Natural killer cell (primary cell): Measurements from ENCODE around the gene ARRB1. TPM values are rescaled to one million over a fixed set of nuclear protein-coding genes. Genes with fewer than 3 reads are reported as not detected.
A peak's percentile ranks its signal among the peaks of the same experiment; 100 is the strongest.

Source experiments
- ATAC-seq, 3 donors: fragments of 150-1000 bp in 2 of 3; fragments of 200-7000 bp in 1 of 3; cut with Tn5 transposase; 1 replicate in 1 of 3; 2 replicates in 2 of 3; pipeline ENCODE4 v1.10.0; 2021; ENCODE audit warnings: mild to moderate bottlenecking in 2 of 3, moderate library complexity in 2 of 3
- DNase-seq, 2 donors: peaks; one replicate each; pipeline versions ENCODE4 v3.0.0 to v3.0.0-alpha.2; 2013 to 2021; ENCODE audit warnings: mixed read lengths in 1 of 2
- H3K27ac ChIP-seq: one replicate; pipeline ENCODE4 v1.5.1; 2013; ENCODE audit warnings: mild to moderate bottlenecking, low read length
- H3K27me3 ChIP-seq: one replicate; pipeline ENCODE4 v1.6.1; 2013; ENCODE audit warnings: low read length; ENCODE audit not compliant: control insufficient read depth, insufficient read depth
- H3K36me3 ChIP-seq: one replicate; pipeline ENCODE4 v1.6.1; 2013; ENCODE audit warnings: low read length; ENCODE audit not compliant: control insufficient read depth, insufficient read depth
- H3K4me1 ChIP-seq: one replicate; pipeline ENCODE4 v1.6.1; 2013; ENCODE audit warnings: low read length; ENCODE audit not compliant: control insufficient read depth, insufficient read depth
- H3K4me3 ChIP-seq: one replicate; pipeline ENCODE4 v1.5.1; 2013; ENCODE audit warnings: low read length
- H3K9me3 ChIP-seq: one replicate; pipeline ENCODE4 v1.6.1; 2013; ENCODE audit warnings: low read length; ENCODE audit not compliant: control insufficient read depth, insufficient read depth
- H3K27ac Mint-ChIP-seq, 2 donors: one replicate each; pipeline ENCODE4 v1.8.0; 2022; ENCODE audit warnings: mild to moderate bottlenecking in 2 of 2, mixed read lengths in 2 of 2, moderate library complexity in 1 of 2
- H3K27me3 Mint-ChIP-seq, 2 donors: one replicate each; pipeline ENCODE4 v1.8.0; 2022; ENCODE audit warnings: low read depth in 2 of 2, mixed read lengths in 2 of 2
- H3K36me3 Mint-ChIP-seq: one replicate; pipeline ENCODE4 v1.8.0; 2022; ENCODE audit warnings: mixed read lengths
- H3K4me1 Mint-ChIP-seq, 2 donors: one replicate each; pipeline ENCODE4 v1.8.0; 2022; ENCODE audit warnings: mixed read lengths in 2 of 2
- H3K4me3 Mint-ChIP-seq: one replicate; pipeline ENCODE4 v1.8.0; 2022; ENCODE audit warnings: mild to moderate bottlenecking, moderate library complexity, mixed read lengths
- H3K9me3 Mint-ChIP-seq, 2 donors: one replicate each; pipeline ENCODE4 v1.8.0; 2022; ENCODE audit warnings: mixed read lengths in 2 of 2
- WGBS: methylation state at CpG from one replicate; pipeline ENCODE4 v1.1.7; 2013; ENCODE audit warnings: missing lambda C conversion rate; ENCODE audit not compliant: insufficient coverage; 5-methylcytosine and 5-hydroxymethylcytosine counted together
- intact Hi-C: fragments of 100-400 bp; cut with micrococcal nuclease; formaldehyde crosslinking; loops from one replicate; pipeline ENCODE4 v1.14.2; 2022
- total RNA-seq, 4 donors: library from RNA; stranded (reverse); fragments of 120-200 nt in 1 of 4; gene quantifications; one replicate each; pipeline versions ENCODE4 v1.2.3 to v1.2.4, GENCODE V29; 2013 to 2022
- TF ChIP-seq, protein P1 (sequence below): fragments of 200-600 bp; IDR thresholded peaks from one replicate; pipeline ENCODE4 v1.8.0; 2022; ENCODE audit warnings: antibody characterized with exemption

Gene ARRB1
- total RNA-seq, 3 donors from 2014 or later (not counting 1 experiment from before 2014, with no cell fraction given) = 128 to 200 (median 174) TPM

DNA sequence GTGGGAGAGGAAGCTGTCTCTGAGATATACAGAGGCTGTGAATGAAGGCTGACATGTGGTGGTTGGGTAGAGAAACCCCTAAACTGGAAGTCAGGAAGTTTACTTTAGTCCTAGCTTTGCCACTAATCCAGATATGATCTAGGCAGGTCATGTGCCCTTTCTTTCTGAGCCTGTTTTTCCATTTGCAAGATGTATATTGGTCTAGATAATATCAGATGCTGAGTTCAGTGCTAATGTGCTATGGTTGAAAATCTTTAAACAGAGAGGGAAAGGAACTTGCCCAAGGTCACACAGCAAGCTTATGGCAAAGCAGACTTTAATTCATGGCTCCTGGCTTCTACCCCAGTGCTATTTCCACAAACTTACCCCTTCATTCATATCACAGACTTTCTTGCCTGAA lies 136.6 kb downstream of the ARRB1 start:
- Mint-ChIP-seq H3K27me3 (peaks cover 32 to 40% of the 10 kb centered on the region in 2 donors), H3K9me3 (no peaks in the 10 kb centered on the region)
- intact Hi-C loops = no loop called here

DNA sequence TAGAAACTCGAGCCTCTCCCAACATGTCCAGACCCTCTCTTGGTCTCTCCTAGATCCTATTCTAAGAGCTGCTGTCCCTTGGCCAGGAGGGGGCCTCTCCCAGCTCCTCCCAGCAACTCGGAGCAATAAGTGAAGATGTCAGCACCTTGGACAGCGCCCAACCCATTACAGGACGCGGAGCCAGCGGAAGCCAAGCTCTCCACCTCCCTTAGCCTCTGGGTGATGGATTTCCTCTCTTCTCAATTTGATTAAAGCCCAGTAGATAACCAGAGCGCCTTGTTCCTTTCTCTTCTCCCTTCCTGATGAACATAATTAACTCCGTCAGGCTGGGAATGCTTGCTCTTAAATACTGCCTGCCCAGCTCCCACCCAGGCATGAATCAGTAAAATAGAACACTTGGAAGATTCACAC lies 137.0 kb downstream of the ARRB1 start:
- Mint-ChIP-seq H3K4me3 (no peak overlapping the region), H3K4me1 (no peaks in the 10 kb centered on the region), H3K27ac (no peak overlapping the region), H3K36me3 (no peaks in the 10 kb centered on the region), H3K27me3 (peaks cover 30 to 40% of the 10 kb centered on the region in 2 donors), H3K9me3 (no peaks in the 10 kb centered on the region)
- 5% methylated on average over 8 of the region's 8 CpGs for WGBS
- ATAC-seq (peak; percentile 69 to 93 (median 91)), DNase-seq (peak; percentile 68 to 85)
- H3K27me3 ChIP-seq = no peaks in the 10 kb centered on the region
- no peak overlapping the region for H3K4me3 ChIP-seq
- H3K9me3 ChIP-seq = no peaks in the 10 kb centered on the region
- intact Hi-C loops = no loop called here
- no peaks in the 10 kb centered on the region for H3K36me3 ChIP-seq
- no peak overlapping the region for H3K27ac ChIP-seq
- H3K4me1 ChIP-seq = no peaks in the 10 kb centered on the region
- TF ChIP-seq, protein P1, sequence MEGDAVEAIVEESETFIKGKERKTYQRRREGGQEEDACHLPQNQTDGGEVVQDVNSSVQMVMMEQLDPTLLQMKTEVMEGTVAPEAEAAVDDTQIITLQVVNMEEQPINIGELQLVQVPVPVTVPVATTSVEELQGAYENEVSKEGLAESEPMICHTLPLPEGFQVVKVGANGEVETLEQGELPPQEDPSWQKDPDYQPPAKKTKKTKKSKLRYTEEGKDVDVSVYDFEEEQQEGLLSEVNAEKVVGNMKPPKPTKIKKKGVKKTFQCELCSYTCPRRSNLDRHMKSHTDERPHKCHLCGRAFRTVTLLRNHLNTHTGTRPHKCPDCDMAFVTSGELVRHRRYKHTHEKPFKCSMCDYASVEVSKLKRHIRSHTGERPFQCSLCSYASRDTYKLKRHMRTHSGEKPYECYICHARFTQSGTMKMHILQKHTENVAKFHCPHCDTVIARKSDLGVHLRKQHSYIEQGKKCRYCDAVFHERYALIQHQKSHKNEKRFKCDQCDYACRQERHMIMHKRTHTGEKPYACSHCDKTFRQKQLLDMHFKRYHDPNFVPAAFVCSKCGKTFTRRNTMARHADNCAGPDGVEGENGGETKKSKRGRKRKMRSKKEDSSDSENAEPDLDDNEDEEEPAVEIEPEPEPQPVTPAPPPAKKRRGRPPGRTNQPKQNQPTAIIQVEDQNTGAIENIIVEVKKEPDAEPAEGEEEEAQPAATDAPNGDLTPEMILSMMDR = no peak

More for the DNA sequence above, 136.6 kb downstream of the ARRB1 start:
- DNase-seq (no peak), ATAC-seq (no peak)
- TF ChIP-seq, protein P1 = no peak
- H3K9me3 ChIP-seq = no peaks in the 10 kb centered on the region
- Mint-ChIP-seq H3K4me3 (no peak overlapping the region), H3K27ac (no peak overlapping the region), H3K36me3 (no peaks in the 10 kb centered on the region), H3K4me1 (no peaks in the 10 kb centered on the region)
- H3K27me3 ChIP-seq = no peaks in the 10 kb centered on the region
- no peaks in the 10 kb centered on the region for H3K4me1 ChIP-seq
- no peak overlapping the region for H3K27ac ChIP-seq
- H3K36me3 ChIP-seq = no peaks in the 10 kb centered on the region
- no peak overlapping the region for H3K4me3 ChIP-seq

Other genes with a start within 250 kb of the ARRB1 start
- not detected for gene SLCO2B1, start 200.6 kb downstream of the ARRB1 start, total RNA-seq
- under 1 TPM; 0.34 to 0.75 (median 0.45) TPM for gene TPBGL, start 110.9 kb downstream of the ARRB1 start, total RNA-seq
- gene RPS3, start 47.9 kb upstream of the ARRB1 start, total RNA-seq = 1,000 to 10,000 TPM; 2,027 to 2,376 (median 2,290) TPM
- gene KLHL35, start 81.5 kb upstream of the ARRB1 start, total RNA-seq = under 1 TPM; 0.40 to 0.93 (median 0.54) TPM
- 10 to 100 TPM; 49.7 to 95.2 (median 60.2) TPM for gene GDPD5, start 174.3 kb upstream of the ARRB1 start, total RNA-seq
- gene SERPINH1, start 210.6 kb upstream of the ARRB1 start, total RNA-seq = 1 to 10 TPM; 5.4 to 8.8 (median 7.2) TPM